HG03175 (cell line): ENCODE measurements around the gene OPRD1.
"Not testable (repeated sequence)": the region's sequence is repeated elsewhere in the genome, so short reads cannot be mapped to it uniquely, and the experiment has no call there.

Experiments
- ATAC-seq: cut with Tn5 transposase; IDR thresholded peaks from one replicate; pipeline ENCODE4 v1.9.1; 2021; ENCODE audit warnings: mild to moderate bottlenecking, moderate library complexity; ENCODE audit not compliant: unreplicated experiment

OPRD1 gene

GRCh38 chr1:28800324-28800723 is 11.6 kb upstream of the OPRD1 start:
- ATAC-seq = no peak

GRCh38 chr1:28801461-28801860 is 10.5 kb upstream of the OPRD1 start:
- no peak for ATAC-seq

GRCh38 chr1:28803051-28803450 is 8.9 kb upstream of the OPRD1 start:
- ATAC-seq = no peak

GRCh38 chr1:28803662-28804061 is 8.3 kb upstream of the OPRD1 start:
- no peak for ATAC-seq

GRCh38 chr1:28804071-28804470 is 7.9 kb upstream of the OPRD1 start:
- ATAC-seq = no peak

GRCh38 chr1:28807046-28807445 is 4.9 kb upstream of the OPRD1 start:
- no peak for ATAC-seq

- no peak for ATAC-seq
Observed at GRCh38 chr1:28807986-28808385, 4.0 kb upstream of the OPRD1 start.

- ATAC-seq = no peak
Observed at GRCh38 chr1:28811369-28811765, 603 bp upstream of the OPRD1 start.

- ATAC-seq = no peak
Observed at GRCh38 chr1:28812669-28813468, 899 bp downstream of the OPRD1 start.

- ATAC-seq = no peak
Observed at GRCh38 chr1:28813931-28814465, 2.0 kb downstream of the OPRD1 start.

- ATAC-seq = no peak
Observed at GRCh38 chr1:28815533-28816185, 3.7 kb downstream of the OPRD1 start.

- no peak for ATAC-seq
Observed at GRCh38 chr1:28817133-28817532, 5.2 kb downstream of the OPRD1 start.

GRCh38 chr1:28819020-28819419 is 7.0 kb downstream of the OPRD1 start:
- no peak for ATAC-seq

GRCh38 chr1:28822799-28823198 is 10.8 kb downstream of the OPRD1 start:
- ATAC-seq = no peak

GRCh38 chr1:28824061-28824460 is 12.1 kb downstream of the OPRD1 start:
- not testable (repeated sequence) for ATAC-seq

GRCh38 chr1:28828227-28828858 is 16.4 kb downstream of the OPRD1 start:
- not testable (repeated sequence) for ATAC-seq

GRCh38 chr1:28830814-28831213 is 18.8 kb downstream of the OPRD1 start:
- no peak for ATAC-seq

GRCh38 chr1:28832966-28833365 is 21.0 kb downstream of the OPRD1 start:
- no peak for ATAC-seq

- no peak for ATAC-seq
Observed at GRCh38 chr1:28833381-28833780, 21.4 kb downstream of the OPRD1 start.

- no peak for ATAC-seq
Observed at GRCh38 chr1:28835237-28835650, 23.3 kb downstream of the OPRD1 start.

GRCh38 chr1:28836421-28836956 is 24.5 kb downstream of the OPRD1 start:
- no peak for ATAC-seq
